Activated CD4-positive, alpha-beta T cell treated with anti-CD3 and anti-CD28 coated beads, Interleukin-2, amount 10 ng/mL, durations not matched to agents 24 days and 14 days (primary cell): ENCODE measurements around the gene TLCD2. TPM values are rescaled to one million over a fixed set of nuclear protein-coding genes. Genes with fewer than 3 reads are reported as not detected.
A peak's percentile ranks its signal among the peaks of the same experiment; 100 is the strongest.
"Not testable (repeated sequence)": the region's sequence is repeated elsewhere in the genome, so short reads cannot be mapped to it uniquely, and the experiment has no call there.

Experiments
- DNase-seq: peaks from one replicate; pipeline ENCODE4 v3.0.0; 2022
- H3K27ac Mint-ChIP-seq: one replicate; pipeline ENCODE4 v1.8.0; 2022; ENCODE audit warnings: mild to moderate bottlenecking, mixed read lengths
- H3K27me3 Mint-ChIP-seq: one replicate; pipeline ENCODE4 v1.8.0; 2022; ENCODE audit warnings: mixed read lengths
- H3K36me3 Mint-ChIP-seq: one replicate; pipeline ENCODE4 v1.8.0; 2022; ENCODE audit warnings: low read depth, mild to moderate bottlenecking, mixed read lengths
- H3K4me1 Mint-ChIP-seq: one replicate; pipeline ENCODE4 v1.8.0; 2021; ENCODE audit warnings: mixed read lengths
- H3K4me3 Mint-ChIP-seq: one replicate; pipeline ENCODE4 v1.8.0; 2022; ENCODE audit warnings: mild to moderate bottlenecking, moderate library complexity, mixed read lengths
- H3K9me3 Mint-ChIP-seq: one replicate; pipeline ENCODE4 v1.8.0; 2021; ENCODE audit warnings: mixed read lengths
- intact Hi-C: fragments of 100-400 bp; cut with micrococcal nuclease; formaldehyde crosslinking; loops from one replicate; pipeline ENCODE4 v1.15.1; 2023
- total RNA-seq: library from RNA; stranded (reverse); gene quantifications from 2 replicates; pipeline ENCODE4 v1.2.3, GENCODE V29; 2022

The TLCD2 gene
- total RNA-seq, 1 donor from 2014 or later, result 0.14 TPM

GRCh38 chr17:1729966-1730325 lies 19.8 kb upstream of the TLCD2 start:
- no peaks in the 10 kb centered on the region for H3K27me3 Mint-ChIP-seq
- intact Hi-C loops, result no loop called here
- DNase-seq, result no peak
- peaks cover 24% of the 10 kb centered on the region for H3K36me3 Mint-ChIP-seq
- peak overlapping the region; percentile 44 for H3K27ac Mint-ChIP-seq
- no peaks in the 10 kb centered on the region for H3K9me3 Mint-ChIP-seq
- H3K4me1 Mint-ChIP-seq, result peaks cover 12% of the 10 kb centered on the region
- H3K4me3 Mint-ChIP-seq, result no peak overlapping the region

- Mint-ChIP-seq H3K36me3 (peaks cover 16% of the 10 kb centered on the region), H3K4me1 (peaks cover 15% of the 10 kb centered on the region), H3K27ac (no peak overlapping the region), H3K27me3 (no peaks in the 10 kb centered on the region), H3K9me3 (no peaks in the 10 kb centered on the region), H3K4me3 (no peak overlapping the region)
- DNase-seq, result no peak
- intact Hi-C loops, result no loop called here
Measured at GRCh38 chr17:1727876-1728630, 17.9 kb upstream of the TLCD2 start.

GRCh38 chr17:1727258-1727789 lies 17.1 kb upstream of the TLCD2 start:
- no peaks in the 10 kb centered on the region for H3K27me3 Mint-ChIP-seq
- H3K36me3 Mint-ChIP-seq, result peaks cover 15% of the 10 kb centered on the region
- H3K4me3 Mint-ChIP-seq, result no peak overlapping the region
- intact Hi-C loops, result no loop called here
- no peak overlapping the region for H3K27ac Mint-ChIP-seq
- no peaks in the 10 kb centered on the region for H3K9me3 Mint-ChIP-seq
- DNase-seq, result no peak
- H3K4me1 Mint-ChIP-seq, result peaks cover 22% of the 10 kb centered on the region

- peaks cover 15% of the 10 kb centered on the region for H3K36me3 Mint-ChIP-seq
- peaks cover 23% of the 10 kb centered on the region for H3K4me1 Mint-ChIP-seq
- no peak for DNase-seq
- no peaks in the 10 kb centered on the region for H3K9me3 Mint-ChIP-seq
- no peaks in the 10 kb centered on the region for H3K27me3 Mint-ChIP-seq
- no peak overlapping the region for H3K27ac Mint-ChIP-seq
- intact Hi-C loops, result no loop called here
- peak overlapping the region; percentile 37 for H3K4me3 Mint-ChIP-seq
Measured at GRCh38 chr17:1726626-1727257, 16.6 kb upstream of the TLCD2 start.

- Mint-ChIP-seq H3K4me3 (peak overlapping the region; percentile 82), H3K9me3 (no peaks in the 10 kb centered on the region), H3K36me3 (peaks cover 14% of the 10 kb centered on the region), H3K27me3 (no peaks in the 10 kb centered on the region), H3K27ac (peak overlapping the region; percentile 37), H3K4me1 (peaks cover 24% of the 10 kb centered on the region)
- intact Hi-C loops, result no loop called here
- DNase-seq, result no peak
Measured at GRCh38 chr17:1725642-1726511, 15.7 kb upstream of the TLCD2 start.

- Mint-ChIP-seq H3K36me3 (peaks cover 14% of the 10 kb centered on the region), H3K4me3 (peak overlapping the region; percentile 82), H3K27ac (peak overlapping the region; percentile 37), H3K4me1 (peaks cover 30% of the 10 kb centered on the region), H3K9me3 (no peaks in the 10 kb centered on the region), H3K27me3 (no peaks in the 10 kb centered on the region)
- peak; percentile 76 for DNase-seq
- intact Hi-C loops, result loop anchor here (5.0 kb wide), 2 partner anchors 37 to 57 kb away; partner anchors contain the start of gene SERPINF1
Measured at GRCh38 chr17:1724869-1725641, 14.9 kb upstream of the TLCD2 start.

GRCh38 chr17:1724351-1724868 lies 14.2 kb upstream of the TLCD2 start, which contains the start of gene WDR81:
Gene WDR81, plus strand, starts transcription at chr17:1724704. Its CDS starts 256 bp downstream, at chr17:1724960.
- peaks cover 9% of the 10 kb centered on the region for H3K36me3 Mint-ChIP-seq
- intact Hi-C loops, result loop anchor here (5.0 kb wide), 2 partner anchors 38 to 58 kb away; partner anchors contain the start of gene SERPINF1
- H3K27ac Mint-ChIP-seq, result peak within 1 kb of the TSS; percentile 83
- H3K9me3 Mint-ChIP-seq, result no peaks in the 10 kb centered on the region
- peak within 1 kb of the TSS; percentile 82 for H3K4me3 Mint-ChIP-seq
- no peaks in the 10 kb centered on the region for H3K27me3 Mint-ChIP-seq
- DNase-seq, result peak; percentile 96
- H3K4me1 Mint-ChIP-seq, result peaks cover 26% of the 10 kb centered on the region

GRCh38 chr17:1722022-1722421 lies 11.8 kb upstream of the TLCD2 start:
- H3K4me1 Mint-ChIP-seq, result peaks cover 33% of the 10 kb centered on the region
- H3K9me3 Mint-ChIP-seq, DNase-seq, H3K4me3 Mint-ChIP-seq, H3K27me3 Mint-ChIP-seq, H3K36me3 Mint-ChIP-seq: not testable (repeated sequence)
- intact Hi-C loops, result loop anchor here (5.0 kb wide), 2 partner anchors 40 to 60 kb away; partner anchors contain the start of gene SERPINF1
- H3K27ac Mint-ChIP-seq, result peak overlapping the region; percentile 25

- Mint-ChIP-seq H3K36me3 (peaks cover 3% of the 10 kb centered on the region), H3K9me3 (no peaks in the 10 kb centered on the region), H3K27me3 (no peaks in the 10 kb centered on the region), H3K4me3 (no peak overlapping the region), H3K4me1 (peaks cover 34% of the 10 kb centered on the region), H3K27ac (no peak overlapping the region)
- intact Hi-C loops, result loop anchor here (5.0 kb wide), 2 partner anchors 41 to 61 kb away; partner anchors contain the start of gene SERPINF1
- DNase-seq, result peak; percentile 91
Measured at GRCh38 chr17:1720856-1721386, 10.7 kb upstream of the TLCD2 start.

- peak overlapping the region; percentile 95 for H3K4me3 Mint-ChIP-seq
- peaks cover 3% of the 10 kb centered on the region for H3K36me3 Mint-ChIP-seq
- peak overlapping the region; percentile 98 for H3K27ac Mint-ChIP-seq
- DNase-seq, result peak; percentile 57
- peaks cover 32% of the 10 kb centered on the region for H3K4me1 Mint-ChIP-seq
- intact Hi-C loops, result loop anchor here (10.0 kb wide), 1 partner anchor 676 kb away; no protein-coding TSS in a partner anchor
- peaks cover 2% of the 10 kb centered on the region for H3K27me3 Mint-ChIP-seq
- H3K9me3 Mint-ChIP-seq, result no peaks in the 10 kb centered on the region
Measured at GRCh38 chr17:1718362-1719165, 8.4 kb upstream of the TLCD2 start.

GRCh38 chr17:1716912-1717695 lies 6.9 kb upstream of the TLCD2 start:
- no peaks in the 10 kb centered on the region for H3K9me3 Mint-ChIP-seq
- H3K4me1 Mint-ChIP-seq, result peaks cover 26% of the 10 kb centered on the region

More at GRCh38 chr17:1716912-1717695, 6.9 kb upstream of the TLCD2 start:
- Mint-ChIP-seq H3K27me3 (peaks cover 2% of the 10 kb centered on the region), H3K36me3 (peaks cover 13% of the 10 kb centered on the region), H3K27ac (peak overlapping the region; percentile 98), H3K4me3 (peak overlapping the region; percentile 95)
- intact Hi-C loops, result loop anchor here (1.0 to 10.0 kb wide), 7 partner anchors 32 to 678 kb away; partner anchors contain the start of genes DPH1, PRPF8, RILP and RPA1
- peak; percentile 97 for DNase-seq
